Suprapubic skin (tissue), 3 donors: ENCODE measurements around the gene SLC4A1AP.

ENCODE experiments used
- CTCF ChIP-seq, 2 donors: fragments of 200-600 bp in 1 of 2; fragments of 450-650 bp in 1 of 2; sonication (generic) in 1 of 2; IDR thresholded peaks; one replicate each; pipeline ENCODE4 v1.5.1; 2016 to 2019; ENCODE audit warnings: antibody characterized with exemption in 2 of 2, mild to moderate bottlenecking in 1 of 2, moderate library complexity in 1 of 2
- EP300 ChIP-seq: sonication (generic); formaldehyde crosslinking; IDR thresholded peaks from one replicate; pipeline ENCODE4 v1.6.1; 2017; ENCODE audit warnings: antibody characterized with exemption
- POLR2A ChIP-seq, 2 donors: fragments of 450-650 bp; IDR thresholded peaks; one replicate each; pipeline ENCODE4 v1.6.1; 2017; ENCODE audit warnings: antibody characterized with exemption in 2 of 2, mild to moderate bottlenecking in 2 of 2, moderate library complexity in 2 of 2

GRCh38 chr2:27702302-27702701 is 38.6 kb downstream of the SLC4A1AP start:
- no peak for TF ChIP-seq CTCF (IDR thresholded peaks at IDR 0.05)
- TF ChIP-seq EP300, result no peak
- TF ChIP-seq POLR2A (IDR thresholded peaks at IDR 0.05), result no peak
